IMR-90 (cell line): ENCODE results near the gene C9orf43. TPM values are rescaled to one million over a fixed set of nuclear protein-coding genes. Genes with fewer than 3 reads are reported as not detected.
A peak's percentile ranks its signal among the peaks of the same experiment; 100 is the strongest.

Experiments
- ATAC-seq: fragments of 200-7000 bp; cut with Tn5 transposase; 2 replicates; pipeline ENCODE4 v1.9.1; 2020; ENCODE audit warnings: low read depth, mild to moderate bottlenecking, moderate library complexity
- BruUV-seq: library from RNA; stranded (reverse); fragments of 400-500 nt; replicated peaks from 2 replicates; lab custom pipeline; 2021; lab: Mats Ljungman, UMichigan
- CTCF ChIA-PET: fragments of 300-600 bp; formaldehyde crosslinking; extraction: SDS; loops from one replicate; lab custom pipeline; 2021; ENCODE audit warnings: antibody characterized with exemption; lab: Yijun Ruan, JAX
- POLR2A ChIA-PET: fragments of 300-600 bp; sonication (Branson Sonifier 250); formaldehyde crosslinking; loops from one replicate; lab custom pipeline; 2022; ENCODE audit warnings: antibody characterized with exemption; ENCODE audit not compliant: unreplicated experiment; lab: Charles Lee
- DNase-seq: peaks from one replicate; pipeline ENCODE4 v3.0.0; 2013
- H2AFZ ChIP-seq: replicated peaks from 2 replicates; pipeline ENCODE3; 2013; ENCODE audit warnings: low read length, mild to moderate bottlenecking; ENCODE audit not compliant: poor library complexity
- H2AK5ac ChIP-seq: 2 replicates; pipeline ENCODE4 v1.6.1; 2013; ENCODE audit warnings: low read depth, low read length, inconsistent platforms
- H2AK9ac ChIP-seq: replicated peaks from 2 replicates; pipeline ENCODE3; 2013; ENCODE audit warnings: mild to moderate bottlenecking, low read depth, low read length, moderate library complexity; ENCODE audit not compliant: poor library complexity
- H2BK120ac ChIP-seq: 2 replicates; pipeline ENCODE4 v1.6.1; 2013; ENCODE audit warnings: low read depth, low read length, inconsistent platforms
- H2BK15ac ChIP-seq: 3 replicates; pipeline ENCODE4 v1.6.1; 2013; ENCODE audit warnings: low read depth, low read length, inconsistent platforms
- H2BK20ac ChIP-seq: 2 replicates; pipeline ENCODE4 v1.6.1; 2013; ENCODE audit warnings: low read depth, mild to moderate bottlenecking, inconsistent platforms, low read length, moderate library complexity
- H2BK5ac ChIP-seq: 2 replicates; pipeline ENCODE4 v1.6.1; 2013; ENCODE audit warnings: mild to moderate bottlenecking, low read depth, low read length, inconsistent platforms; ENCODE audit not compliant: poor library complexity, severe bottlenecking
- H3K14ac ChIP-seq: replicated peaks from 2 replicates; pipeline ENCODE4 v1.6.1; 2013; ENCODE audit warnings: low read depth, low read length, inconsistent platforms
- H3K18ac ChIP-seq: 2 replicates; pipeline ENCODE4 v1.6.1; 2013; ENCODE audit warnings: low read depth, low read length, control low read depth
- H3K23ac ChIP-seq: 2 replicates; pipeline ENCODE4 v1.6.1; 2013; ENCODE audit warnings: low read depth, low read length, inconsistent platforms
- H3K27ac ChIP-seq: 2 replicates; pipeline ENCODE4 v1.5.1; 2013; ENCODE audit warnings: mild to moderate bottlenecking, control low read depth, low read length; ENCODE audit not compliant: insufficient read depth
- H3K27me3 ChIP-seq: 2 replicates; pipeline ENCODE4 v1.6.1; 2013; ENCODE audit warnings: low read length; ENCODE audit not compliant: control insufficient read depth, insufficient read depth
- H3K36me3 ChIP-seq: 2 replicates; pipeline ENCODE4 v1.6.1; 2013; ENCODE audit warnings: low read length, mixed read lengths; ENCODE audit not compliant: control insufficient read depth, insufficient read depth
- H3K4ac ChIP-seq: 2 replicates; pipeline ENCODE4 v1.6.1; 2013; ENCODE audit warnings: low read depth, low read length, inconsistent platforms
- H3K4me1 ChIP-seq: 2 replicates; pipeline ENCODE4 v1.6.1; 2013; ENCODE audit warnings: low read length, mixed read lengths; ENCODE audit not compliant: control insufficient read depth, insufficient read depth
- H3K4me2 ChIP-seq: 2 replicates; pipeline ENCODE4 v1.6.1; 2013; ENCODE audit warnings: low read depth, mild to moderate bottlenecking, control low read depth, low read length, moderate library complexity
- H3K4me3 ChIP-seq: 2 replicates; pipeline ENCODE4 v1.5.1; 2013; ENCODE audit warnings: low read depth, mild to moderate bottlenecking, control low read depth, low read length, moderate library complexity; ENCODE audit not compliant: insufficient read depth
- H3K56ac ChIP-seq: 2 replicates; pipeline ENCODE4 v1.6.1; 2013; ENCODE audit warnings: low read length, inconsistent platforms; ENCODE audit not compliant: insufficient read depth; ENCODE audit errors: extremely low read depth
- H3K79me1 ChIP-seq, 2 experiments: 2 replicates each; pipeline ENCODE4 v1.6.1; 2013; ENCODE audit warnings: low read length in 2 of 2, inconsistent platforms in 1 of 2, low read depth in 1 of 2
- H3K9ac ChIP-seq: 2 replicates; pipeline ENCODE4 v1.6.1; 2013; ENCODE audit warnings: low read depth, low read length, control low read depth
- H3K9me1 ChIP-seq: 2 replicates; pipeline ENCODE4 v1.6.1; 2013; ENCODE audit warnings: low read length, inconsistent platforms; ENCODE audit not compliant: insufficient read depth
- H3K9me3 ChIP-seq: 2 replicates; pipeline ENCODE4 v1.6.1; 2013; ENCODE audit warnings: low read length; ENCODE audit not compliant: control insufficient read depth, insufficient read depth
- H4K20me1 ChIP-seq: 2 replicates; pipeline ENCODE4 v1.6.1; 2013; ENCODE audit warnings: low read length, inconsistent platforms; ENCODE audit not compliant: insufficient read depth
- H4K5ac ChIP-seq: 2 replicates; pipeline ENCODE4 v1.6.1; 2013; ENCODE audit warnings: mild to moderate bottlenecking, low read depth, low read length, control low read depth
- H4K8ac ChIP-seq, 2 experiments: 2 replicates each; pipeline ENCODE4 v1.6.1; 2013; ENCODE audit warnings: low read depth in 2 of 2, low read length in 2 of 2, control low read depth in 1 of 2, inconsistent platforms in 1 of 2
- H4K91ac ChIP-seq: 2 replicates; pipeline ENCODE4 v1.6.1; 2013; ENCODE audit warnings: low read depth, low read length, inconsistent platforms; ENCODE audit not compliant: insufficient read depth
- BHLHE40 ChIP-seq: fragments of 150-350 bp; IDR thresholded peaks from 2 replicates; pipeline ENCODE4 v1.6.1; 2016; ENCODE audit warnings: mild to moderate bottlenecking, low read depth, low read length
- CEBPB ChIP-seq: IDR thresholded peaks from 2 replicates; pipeline ENCODE4 v1.6.1; 2012; ENCODE audit warnings: low read depth, low read length, improper control_type of control experiment
- CHD1 ChIP-seq: IDR thresholded peaks from 2 replicates; pipeline ENCODE4 v1.6.1; 2012; ENCODE audit warnings: low read depth, low read length, improper control_type of control experiment
- CTCF ChIP-seq: conservative IDR thresholded peaks from 2 replicates; pipeline ENCODE4 v1.5.1; 2012; ENCODE audit warnings: mild to moderate bottlenecking, low read depth, low read length, improper control_type of control experiment
- FOS ChIP-seq: fragments of 150-350 bp; IDR thresholded peaks from 2 replicates; pipeline ENCODE4 v1.6.1; 2016; ENCODE audit warnings: low read depth, low read length
- MAFK ChIP-seq: IDR thresholded peaks from 2 replicates; pipeline ENCODE4 v1.6.1; 2012; ENCODE audit warnings: low read depth, low read length, improper control_type of control experiment
- MAZ ChIP-seq: IDR thresholded peaks from 2 replicates; pipeline ENCODE4 v1.6.1; 2012; ENCODE audit warnings: low read depth, mild to moderate bottlenecking, low read length, improper control_type of control experiment, moderate library complexity, borderline replicate concordance
- MXI1 ChIP-seq: IDR thresholded peaks from 2 replicates; pipeline ENCODE4 v1.6.1; 2012; ENCODE audit warnings: low read depth, mild to moderate bottlenecking, low read length, moderate library complexity, borderline replicate concordance
- NFE2L2 ChIP-seq: fragments of 150-350 bp; IDR thresholded peaks from 2 replicates; pipeline ENCODE4 v1.6.1; 2016; ENCODE audit warnings: low read depth, mild to moderate bottlenecking, low read length
- POLR2A ChIP-seq: IDR thresholded peaks from 2 replicates; pipeline ENCODE4 v1.6.1; 2012; ENCODE audit warnings: mild to moderate bottlenecking, low read depth, low read length
- RAD21 ChIP-seq: IDR thresholded peaks from 2 replicates; pipeline ENCODE4 v1.6.1; 2012; ENCODE audit warnings: low read length, improper control_type of control experiment
- RCOR1 ChIP-seq: IDR thresholded peaks from 2 replicates; pipeline ENCODE4 v1.6.1; 2012; ENCODE audit warnings: mild to moderate bottlenecking, low read length, improper control_type of control experiment; ENCODE audit not compliant: insufficient replicate concordance
- RFX5 ChIP-seq: IDR thresholded peaks from 2 replicates; pipeline ENCODE4 v1.8.0; 2012; ENCODE audit warnings: low read depth, mild to moderate bottlenecking, low read length, moderate library complexity
- SMC3 ChIP-seq: fragments of 150-350 bp; IDR thresholded peaks from 2 replicates; pipeline ENCODE4 v1.6.1; 2016; ENCODE audit warnings: low read depth, mild to moderate bottlenecking, antibody characterized with exemption, low read length, moderate library complexity
- WGBS, 2 experiments: methylation state at CpG; one replicate each; pipeline versions ENCODE4 v1.1.5 to v1.1.7; 2013; ENCODE audit warnings: missing lambda C conversion rate in 2 of 2; ENCODE audit not compliant: insufficient read length in 1 of 2; ENCODE audit errors: extremely low coverage in 2 of 2; 5-methylcytosine and 5-hydroxymethylcytosine counted together
- dilution Hi-C: fragments of 300-500 bp; cut with HindIII; formaldehyde crosslinking; loops from one replicate; pipeline ENCODE4 v1.14.3; 2018; ENCODE audit warnings: low sequenced_read_pairs; ENCODE audit not compliant: unreplicated experiment
- in situ Hi-C: fragments of 300-500 bp; cut with MboI; formaldehyde crosslinking; loops from 3 replicates; pipeline ENCODE4 v1.14.3; 2019; ENCODE audit warnings: low sequenced_read_pairs, inconsistent platforms, mixed read lengths
- intact Hi-C: fragments of 100-400 bp; cut with micrococcal nuclease; formaldehyde crosslinking; loops from 2 replicates; pipeline ENCODE4 v1.10.0; 2022
- polyA plus RNA-seq, 3 experiments: library from polyadenylated mRNA; depleted of rRNA; stranded (reverse); fragments of >200 nt; gene quantifications; 2 replicates each; pipeline ENCODE4 v1.2.3, GENCODE V29; 2012; ENCODE audit warnings: low replicate concordance in 1 of 3
- total RNA-seq: library from RNA; depleted of rRNA; stranded (reverse); fragments of >200 nt; gene quantifications from 2 replicates; pipeline ENCODE4 v1.2.3, GENCODE V29; 2012
- TF ChIP-seq, protein P1 (sequence below): fragments of 150-350 bp; IDR thresholded peaks from 2 replicates; pipeline ENCODE4 v1.6.1; 2017; ENCODE audit warnings: mild to moderate bottlenecking, antibody characterized with exemption, low read length, low read depth
- TF ChIP-seq, protein P2 (sequence below): fragments of 150-350 bp; IDR thresholded peaks from 2 replicates; pipeline ENCODE4 v1.6.1; 2016; ENCODE audit warnings: low read depth, mild to moderate bottlenecking, low read length, moderate library complexity, borderline replicate concordance

C9orf43 gene
- total and polyA plus RNA-seq, 2 of the 4 experiments (the other 2 are of a cell fraction) = 0.36 to 0.46 TPM

DNA sequence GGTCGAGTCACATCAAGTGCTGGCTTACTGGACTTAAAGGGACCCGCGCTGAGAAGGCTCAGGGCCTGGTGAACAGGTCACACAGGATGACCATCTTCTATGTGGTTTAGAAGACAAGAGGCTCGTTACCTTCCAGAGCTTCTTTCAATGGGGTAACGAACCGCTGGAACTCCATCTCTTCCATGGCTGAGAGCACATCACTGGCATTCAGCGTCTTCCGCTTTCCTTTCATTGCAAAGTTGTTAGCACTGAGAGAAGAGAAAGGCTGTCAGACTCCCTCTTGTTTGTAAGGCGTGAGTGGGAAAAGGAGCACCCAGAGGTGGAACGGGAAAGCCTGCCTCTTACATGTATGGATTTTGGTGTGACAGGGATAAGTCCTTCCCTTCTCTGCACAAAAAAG lies 1.1 kb upstream of the C9orf43 start:
- H2BK5ac ChIP-seq = no peak overlapping the region
- H4K5ac ChIP-seq = no peak overlapping the region
- H3K36me3 ChIP-seq = peaks cover 3% of the 10 kb centered on the region
- H2BK15ac ChIP-seq = no peak overlapping the region
- H2AK5ac ChIP-seq = peak overlapping the region; percentile 69; the same call in 1 of the 2 replicates
- peak overlapping the region; percentile 23; the same call in 1 of the 2 replicates for H3K14ac ChIP-seq
- intact Hi-C loops (no loop called here), dilution Hi-C loops (no loop called here), in situ Hi-C loops (no loop called here)
- peak overlapping the region; percentile 93 for H3K9ac ChIP-seq
- H4K8ac ChIP-seq = peak overlapping the region; percentile 96 to 98; a peak in 3 of 4 replicates
- no TSS peak for BruUV-seq
- no peaks in the 10 kb centered on the region for H4K20me1 ChIP-seq
- no peak for DNase-seq
- H3K56ac ChIP-seq = peak overlapping the region; percentile 77; the same call in 1 of the 2 replicates
- no peak overlapping the region for H2AFZ ChIP-seq
- peak overlapping the region; percentile 88 for H2AK9ac ChIP-seq
- H3K9me1 ChIP-seq = no peaks in the 10 kb centered on the region
- CTCF ChIA-PET = no interaction called here
- peak overlapping the region; percentile 94; the same call in 1 of the 2 replicates for H3K27ac ChIP-seq
- H2BK20ac ChIP-seq = no peak overlapping the region
- no peaks in the 10 kb centered on the region for H3K9me3 ChIP-seq
- H3K4ac ChIP-seq = peak overlapping the region; percentile 73
- peak overlapping the region; percentile 62; the same call in 1 of the 2 replicates for H3K23ac ChIP-seq
- H2BK120ac ChIP-seq = no peak overlapping the region; the same call in 1 of the 2 replicates
- H3K79me1 ChIP-seq = peaks cover 12 to 19% of the 10 kb centered on the region in 2 experiments; a peak in 3 of 4 replicates
- no peak for ATAC-seq
- TF ChIP-seq, protein P1, sequence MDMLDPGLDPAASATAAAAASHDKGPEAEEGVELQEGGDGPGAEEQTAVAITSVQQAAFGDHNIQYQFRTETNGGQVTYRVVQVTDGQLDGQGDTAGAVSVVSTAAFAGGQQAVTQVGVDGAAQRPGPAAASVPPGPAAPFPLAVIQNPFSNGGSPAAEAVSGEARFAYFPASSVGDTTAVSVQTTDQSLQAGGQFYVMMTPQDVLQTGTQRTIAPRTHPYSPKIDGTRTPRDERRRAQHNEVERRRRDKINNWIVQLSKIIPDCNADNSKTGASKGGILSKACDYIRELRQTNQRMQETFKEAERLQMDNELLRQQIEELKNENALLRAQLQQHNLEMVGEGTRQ = no peak
- no peak for TF ChIP-seq MXI1
- TF ChIP-seq POLR2A = no peak
- TF ChIP-seq CEBPB = no peak
- TF ChIP-seq RFX5 = no peak
- no peak for TF ChIP-seq NFE2L2
- TF ChIP-seq RCOR1 = no peak
- TF ChIP-seq RAD21 = no peak
- no peak for TF ChIP-seq MAZ
- TF ChIP-seq FOS = no peak
- no peak for TF ChIP-seq SMC3
- TF ChIP-seq CHD1 = no peak
- no peak for TF ChIP-seq CTCF
- TF ChIP-seq, protein P2, sequence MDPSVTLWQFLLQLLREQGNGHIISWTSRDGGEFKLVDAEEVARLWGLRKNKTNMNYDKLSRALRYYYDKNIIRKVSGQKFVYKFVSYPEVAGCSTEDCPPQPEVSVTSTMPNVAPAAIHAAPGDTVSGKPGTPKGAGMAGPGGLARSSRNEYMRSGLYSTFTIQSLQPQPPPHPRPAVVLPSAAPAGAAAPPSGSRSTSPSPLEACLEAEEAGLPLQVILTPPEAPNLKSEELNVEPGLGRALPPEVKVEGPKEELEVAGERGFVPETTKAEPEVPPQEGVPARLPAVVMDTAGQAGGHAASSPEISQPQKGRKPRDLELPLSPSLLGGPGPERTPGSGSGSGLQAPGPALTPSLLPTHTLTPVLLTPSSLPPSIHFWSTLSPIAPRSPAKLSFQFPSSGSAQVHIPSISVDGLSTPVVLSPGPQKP = no peak
- TF ChIP-seq BHLHE40 = no peak
- no peak for TF ChIP-seq MAFK
- H3K27me3 ChIP-seq = no peaks in the 10 kb centered on the region
- peaks cover 3% of the 10 kb centered on the region; the same call in 1 of the 2 replicates for H3K4me1 ChIP-seq
- H3K4me3 ChIP-seq = peak overlapping the region; percentile 78
- POLR2A ChIA-PET = interaction anchor here (0.9 to 1.3 kb wide), 3 partner anchors 8 to 11 kb away, joined by 3 to 4 read pairs (median 3); partner anchors contain the start of gene ALAD
- peak overlapping the region; percentile 56; the same call in 1 of the 2 replicates for H4K91ac ChIP-seq
- peak overlapping the region; percentile 71 for H3K4me2 ChIP-seq
- 76% methylated on average over 4 of the region's 10 CpGs; no CpG with 5 or more reads in 1 of the 2 experiments for WGBS, 2 experiments
- H3K18ac ChIP-seq = no peak overlapping the region
